GM11168 (cell line): ENCODE data around the gene GCK.

Experiments
- in situ Hi-C: fragments of 300-500 bp; cut with MboI; formaldehyde crosslinking; loops from one replicate; pipeline ENCODE4 v1.12.0; 2022; ENCODE audit warnings: low sequenced_read_pairs; ENCODE audit not compliant: unreplicated experiment

Gene GCK

GRCh38 chr7:44158873-44159631, 30.2 kb downstream of the GCK start:
- in situ Hi-C loops: no loop called here

GRCh38 chr7:44158096-44158872, 31.0 kb downstream of the GCK start:
- in situ Hi-C loops: no loop called here

- in situ Hi-C loops: no loop called here
These were observed 31.8 kb downstream of the GCK start for GRCh38 chr7:44157116-44158080.

GRCh38 chr7:44156453-44157010, 32.7 kb downstream of the GCK start:
- in situ Hi-C loops: no loop called here

- in situ Hi-C loops: no loop called here
These were observed 33.8 kb downstream of the GCK start for GRCh38 chr7:44155191-44156185.

GRCh38 chr7:44154703-44155102, 34.5 kb downstream of the GCK start:
- in situ Hi-C loops: no loop called here

- in situ Hi-C loops: no loop called here
These were observed 35.3 kb downstream of the GCK start for GRCh38 chr7:44153948-44154335.

- in situ Hi-C loops: no loop called here
These were observed 36.0 kb downstream of the GCK start for GRCh38 chr7:44152971-44153947.

GRCh38 chr7:44151956-44152355, 37.3 kb downstream of the GCK start:
- in situ Hi-C loops: no loop called here

- in situ Hi-C loops: no loop called here
These were observed 38.0 kb downstream of the GCK start for GRCh38 chr7:44150966-44151941.

GRCh38 chr7:44150466-44150832, 38.8 kb downstream of the GCK start:
- in situ Hi-C loops: no loop called here

GRCh38 chr7:44149571-44150465, 39.4 kb downstream of the GCK start:
- in situ Hi-C loops: no loop called here

GRCh38 chr7:44148961-44149536, 40.2 kb downstream of the GCK start:
- in situ Hi-C loops: no loop called here

- in situ Hi-C loops: no loop called here
These were observed 41.1 kb downstream of the GCK start for GRCh38 chr7:44148166-44148565.
